IMR-90 (cell line): ENCODE results near the gene SLC34A2. TPM values are rescaled to one million over a fixed set of nuclear protein-coding genes. Genes with fewer than 3 reads are reported as not detected.

Experiments used
- ATAC-seq: fragments of 200-7000 bp; cut with Tn5 transposase; 2 replicates; pipeline ENCODE4 v1.9.1; 2020; ENCODE audit warnings: low read depth, mild to moderate bottlenecking, moderate library complexity
- BruUV-seq: library from RNA; stranded (reverse); fragments of 400-500 nt; replicated peaks from 2 replicates; lab custom pipeline; 2021; lab: Mats Ljungman, UMichigan
- CTCF ChIA-PET: fragments of 300-600 bp; formaldehyde crosslinking; extraction: SDS; loops from one replicate; lab custom pipeline; 2021; ENCODE audit warnings: antibody characterized with exemption; lab: Yijun Ruan, JAX
- POLR2A ChIA-PET: fragments of 300-600 bp; sonication (Branson Sonifier 250); formaldehyde crosslinking; loops from one replicate; lab custom pipeline; 2022; ENCODE audit warnings: antibody characterized with exemption; ENCODE audit not compliant: unreplicated experiment; lab: Charles Lee
- DNase-seq: peaks from one replicate; pipeline ENCODE4 v3.0.0; 2013
- H2AFZ ChIP-seq: replicated peaks from 2 replicates; pipeline ENCODE3; 2013; ENCODE audit warnings: low read length, mild to moderate bottlenecking; ENCODE audit not compliant: poor library complexity
- H2AK5ac ChIP-seq: 2 replicates; pipeline ENCODE4 v1.6.1; 2013; ENCODE audit warnings: low read depth, low read length, inconsistent platforms
- H2AK9ac ChIP-seq: replicated peaks from 2 replicates; pipeline ENCODE3; 2013; ENCODE audit warnings: mild to moderate bottlenecking, low read depth, low read length, moderate library complexity; ENCODE audit not compliant: poor library complexity
- H2BK120ac ChIP-seq: 2 replicates; pipeline ENCODE4 v1.6.1; 2013; ENCODE audit warnings: low read depth, low read length, inconsistent platforms
- H2BK15ac ChIP-seq: 3 replicates; pipeline ENCODE4 v1.6.1; 2013; ENCODE audit warnings: low read depth, low read length, inconsistent platforms
- H2BK20ac ChIP-seq: 2 replicates; pipeline ENCODE4 v1.6.1; 2013; ENCODE audit warnings: low read depth, mild to moderate bottlenecking, inconsistent platforms, low read length, moderate library complexity
- H2BK5ac ChIP-seq: 2 replicates; pipeline ENCODE4 v1.6.1; 2013; ENCODE audit warnings: mild to moderate bottlenecking, low read depth, low read length, inconsistent platforms; ENCODE audit not compliant: poor library complexity, severe bottlenecking
- H3K14ac ChIP-seq: replicated peaks from 2 replicates; pipeline ENCODE4 v1.6.1; 2013; ENCODE audit warnings: low read depth, low read length, inconsistent platforms
- H3K18ac ChIP-seq: 2 replicates; pipeline ENCODE4 v1.6.1; 2013; ENCODE audit warnings: low read depth, low read length, control low read depth
- H3K23ac ChIP-seq: 2 replicates; pipeline ENCODE4 v1.6.1; 2013; ENCODE audit warnings: low read depth, low read length, inconsistent platforms
- H3K27ac ChIP-seq: 2 replicates; pipeline ENCODE4 v1.5.1; 2013; ENCODE audit warnings: mild to moderate bottlenecking, control low read depth, low read length; ENCODE audit not compliant: insufficient read depth
- H3K27me3 ChIP-seq: 2 replicates; pipeline ENCODE4 v1.6.1; 2013; ENCODE audit warnings: low read length; ENCODE audit not compliant: control insufficient read depth, insufficient read depth
- H3K36me3 ChIP-seq: 2 replicates; pipeline ENCODE4 v1.6.1; 2013; ENCODE audit warnings: low read length, mixed read lengths; ENCODE audit not compliant: control insufficient read depth, insufficient read depth
- H3K4ac ChIP-seq: 2 replicates; pipeline ENCODE4 v1.6.1; 2013; ENCODE audit warnings: low read depth, low read length, inconsistent platforms
- H3K4me1 ChIP-seq: 2 replicates; pipeline ENCODE4 v1.6.1; 2013; ENCODE audit warnings: low read length, mixed read lengths; ENCODE audit not compliant: control insufficient read depth, insufficient read depth
- H3K4me2 ChIP-seq: 2 replicates; pipeline ENCODE4 v1.6.1; 2013; ENCODE audit warnings: low read depth, mild to moderate bottlenecking, control low read depth, low read length, moderate library complexity
- H3K4me3 ChIP-seq: 2 replicates; pipeline ENCODE4 v1.5.1; 2013; ENCODE audit warnings: low read depth, mild to moderate bottlenecking, control low read depth, low read length, moderate library complexity; ENCODE audit not compliant: insufficient read depth
- H3K56ac ChIP-seq: 2 replicates; pipeline ENCODE4 v1.6.1; 2013; ENCODE audit warnings: low read length, inconsistent platforms; ENCODE audit not compliant: insufficient read depth; ENCODE audit errors: extremely low read depth
- H3K79me1 ChIP-seq, 2 experiments: 2 replicates each; pipeline ENCODE4 v1.6.1; 2013; ENCODE audit warnings: low read length in 2 of 2, inconsistent platforms in 1 of 2, low read depth in 1 of 2
- H3K9ac ChIP-seq: 2 replicates; pipeline ENCODE4 v1.6.1; 2013; ENCODE audit warnings: low read depth, low read length, control low read depth
- H3K9me1 ChIP-seq: 2 replicates; pipeline ENCODE4 v1.6.1; 2013; ENCODE audit warnings: low read length, inconsistent platforms; ENCODE audit not compliant: insufficient read depth
- H3K9me3 ChIP-seq: 2 replicates; pipeline ENCODE4 v1.6.1; 2013; ENCODE audit warnings: low read length; ENCODE audit not compliant: control insufficient read depth, insufficient read depth
- H4K20me1 ChIP-seq: 2 replicates; pipeline ENCODE4 v1.6.1; 2013; ENCODE audit warnings: low read length, inconsistent platforms; ENCODE audit not compliant: insufficient read depth
- H4K5ac ChIP-seq: 2 replicates; pipeline ENCODE4 v1.6.1; 2013; ENCODE audit warnings: mild to moderate bottlenecking, low read depth, low read length, control low read depth
- H4K8ac ChIP-seq, 2 experiments: 2 replicates each; pipeline ENCODE4 v1.6.1; 2013; ENCODE audit warnings: low read depth in 2 of 2, low read length in 2 of 2, control low read depth in 1 of 2, inconsistent platforms in 1 of 2
- H4K91ac ChIP-seq: 2 replicates; pipeline ENCODE4 v1.6.1; 2013; ENCODE audit warnings: low read depth, low read length, inconsistent platforms; ENCODE audit not compliant: insufficient read depth
- USF2 ChIP-seq: fragments of 150-350 bp; IDR thresholded peaks from 2 replicates; pipeline ENCODE4 v1.6.1; 2017; ENCODE audit warnings: mild to moderate bottlenecking, antibody characterized with exemption, low read length, low read depth
- WGBS, 2 experiments: methylation state at CpG; one replicate each; pipeline versions ENCODE4 v1.1.5 to v1.1.7; 2013; ENCODE audit warnings: missing lambda C conversion rate in 2 of 2; ENCODE audit not compliant: insufficient read length in 1 of 2; ENCODE audit errors: extremely low coverage in 2 of 2; 5-methylcytosine and 5-hydroxymethylcytosine counted together
- dilution Hi-C: fragments of 300-500 bp; cut with HindIII; formaldehyde crosslinking; loops from one replicate; pipeline ENCODE4 v1.14.3; 2018; ENCODE audit warnings: low sequenced_read_pairs; ENCODE audit not compliant: unreplicated experiment
- in situ Hi-C: fragments of 300-500 bp; cut with MboI; formaldehyde crosslinking; loops from 3 replicates; pipeline ENCODE4 v1.14.3; 2019; ENCODE audit warnings: low sequenced_read_pairs, inconsistent platforms, mixed read lengths
- intact Hi-C: fragments of 100-400 bp; cut with micrococcal nuclease; formaldehyde crosslinking; loops from 2 replicates; pipeline ENCODE4 v1.10.0; 2022
- polyA plus RNA-seq, 3 experiments: library from polyadenylated mRNA; depleted of rRNA; stranded (reverse); fragments of >200 nt; gene quantifications; 2 replicates each; pipeline ENCODE4 v1.2.3, GENCODE V29; 2012; ENCODE audit warnings: low replicate concordance in 1 of 3
- total RNA-seq: library from RNA; depleted of rRNA; stranded (reverse); fragments of >200 nt; gene quantifications from 2 replicates; pipeline ENCODE4 v1.2.3, GENCODE V29; 2012

Gene SLC34A2
- total and polyA plus RNA-seq, 2 of the 4 experiments (the other 2 are of a cell fraction), result not detected

GRCh38 chr4:25694466-25694865 lies 38.8 kb downstream of the SLC34A2 start:
- H3K27ac ChIP-seq, result no peak overlapping the region
- H2BK15ac ChIP-seq, result no peak overlapping the region
- H2AFZ ChIP-seq, result no peak overlapping the region
- no peak overlapping the region for H3K9ac ChIP-seq
- no CpG with 5 or more reads among the region's 3 CpGs for WGBS, 2 experiments
- H3K36me3 ChIP-seq, result no peaks in the 10 kb centered on the region
- H3K56ac ChIP-seq, result no peak overlapping the region
- H2BK120ac ChIP-seq, result no peak overlapping the region
- H2BK20ac ChIP-seq, result no peak overlapping the region
- peaks cover 4% of the 10 kb centered on the region for H3K27me3 ChIP-seq
- H2AK9ac ChIP-seq, result no peak overlapping the region
- POLR2A ChIA-PET, result no interaction called here
- BruUV-seq, result no TSS peak
- H4K5ac ChIP-seq, result no peak overlapping the region
- H3K23ac ChIP-seq, result no peak overlapping the region
- H3K9me3 ChIP-seq, result peaks cover 2% of the 10 kb centered on the region; the same call in 1 of the 2 replicates
- H3K14ac ChIP-seq, result no peak overlapping the region
- no peak overlapping the region for H2BK5ac ChIP-seq
- H3K79me1 ChIP-seq, result no peaks in the 10 kb centered on the region
- no peaks in the 10 kb centered on the region for H3K9me1 ChIP-seq
- dilution Hi-C loops, result no loop called here
- CTCF ChIA-PET, result no interaction called here
- ATAC-seq, result no peak; the same call in 1 of the 2 replicates
- intact Hi-C loops, result no loop called here
- H2AK5ac ChIP-seq, result no peak overlapping the region
- peaks cover 2% of the 10 kb centered on the region; the same call in 1 of the 2 replicates for H3K4me1 ChIP-seq
- no peak overlapping the region for H3K4ac ChIP-seq
- in situ Hi-C loops, result no loop called here
- no peak overlapping the region for H3K4me3 ChIP-seq
- peak; percentile 1 for DNase-seq
- H3K4me2 ChIP-seq, result no peak overlapping the region
- TF ChIP-seq USF2, result no peak
- H4K8ac ChIP-seq, result no peak overlapping the region
- H4K20me1 ChIP-seq, result no peaks in the 10 kb centered on the region
- no peak overlapping the region for H4K91ac ChIP-seq
- H3K18ac ChIP-seq, result no peak overlapping the region
